Thyroid gland (tissue), 4 donors: ENCODE measurements around the gene KLHDC7B. TPM values are rescaled to one million over a fixed set of nuclear protein-coding genes. Genes with fewer than 3 reads are reported as not detected.

ENCODE experiments used
- DNase-seq, 2 donors: peaks; one replicate each; pipeline ENCODE4 v3.0.0-alpha.2; 2019
- H3K27ac ChIP-seq, 3 donors: fragments of 200-600 bp; sonication (generic); 1 replicate in 2 of 3; 2 replicates in 1 of 3; pipeline ENCODE4 v1.5.1; 2016 to 2019; ENCODE audit warnings: mild to moderate bottlenecking in 1 of 3, moderate library complexity in 1 of 3
- H3K27me3 ChIP-seq: fragments of 200-600 bp; sonication (generic); one replicate; pipeline ENCODE4 v1.5.1; 2019
- H3K36me3 ChIP-seq, 2 donors: fragments of 200-600 bp; sonication (generic); one replicate each; pipeline ENCODE4 v1.5.1; 2016 to 2019
- H3K4me1 ChIP-seq, 2 donors: fragments of 200-600 bp; sonication (generic); one replicate each; pipeline ENCODE4 v1.5.1; 2017 to 2019
- H3K4me3 ChIP-seq, 3 donors: fragments of 200-600 bp; sonication (generic); replicated peaks in 1 of 3; 1 replicate in 2 of 3; 2 replicates in 1 of 3; pipeline ENCODE4 v1.5.1; 2016; ENCODE audit warnings: mild to moderate bottlenecking in 1 of 3
- H3K9me3 ChIP-seq: fragments of 200-600 bp; sonication (generic); one replicate; pipeline ENCODE4 v1.5.1; 2017
- POLR2A ChIP-seq, 2 donors: fragments of 450-650 bp; IDR thresholded peaks; one replicate each; pipeline ENCODE4 v1.6.1; 2017; ENCODE audit warnings: antibody characterized with exemption in 2 of 2, mild to moderate bottlenecking in 2 of 2, moderate library complexity in 1 of 2
- WGBS, 2 donors: methylation state at CpG; one replicate each; pipeline ENCODE4 v1.1.5; 2017; 5-methylcytosine and 5-hydroxymethylcytosine counted together
- intact Hi-C: fragments of 100-400 bp; cut with DNase I; formaldehyde crosslinking; loops from one replicate; pipeline ENCODE4 v1.15.1; 2023
- total RNA-seq, 4 donors: library from RNA; depleted of rRNA; stranded (reverse); fragments of >200 nt; gene quantifications; one replicate each; pipeline ENCODE4 v1.2.3, GENCODE V29; 2016
- TF ChIP-seq, protein P1 (sequence below), 6 experiments: fragments of 200-600 bp in 3 of 6; fragments of 450-650 bp in 3 of 6; sonication (generic) in 3 of 6; IDR thresholded peaks; one replicate each; pipeline ENCODE4 v1.5.1; 2016 to 2019; ENCODE audit warnings: antibody characterized with exemption in 6 of 6, mild to moderate bottlenecking in 2 of 6, inconsistent platforms in 1 of 6, moderate library complexity in 1 of 6

KLHDC7B gene
- total RNA-seq, 4 donors from 2014 or later = 0.27 TPM; not detected in 3

GRCh38 chr22:50505776-50506610, 39.7 kb upstream of the KLHDC7B start:
- Histone ChIP-seq H3K4me1 (peaks cover 9 to 16% of the 10 kb centered on the region in 2 donors), H3K36me3 (peaks cover 23 to 27% of the 10 kb centered on the region in 2 donors), H3K27me3 (no peaks in the 10 kb centered on the region), H3K9me3 (no peaks in the 10 kb centered on the region), H3K4me3 (no peak overlapping the region), H3K27ac (no peak overlapping the region)
- intact Hi-C loops = loop anchor here (10.0 kb wide), 1 partner anchor 261 kb away; the partner anchor contains the start of gene TUBGCP6
- no peak for DNase-seq
- TF ChIP-seq POLR2A (IDR thresholded peaks at IDR 0.05) = no peak
- TF ChIP-seq, protein P1, sequence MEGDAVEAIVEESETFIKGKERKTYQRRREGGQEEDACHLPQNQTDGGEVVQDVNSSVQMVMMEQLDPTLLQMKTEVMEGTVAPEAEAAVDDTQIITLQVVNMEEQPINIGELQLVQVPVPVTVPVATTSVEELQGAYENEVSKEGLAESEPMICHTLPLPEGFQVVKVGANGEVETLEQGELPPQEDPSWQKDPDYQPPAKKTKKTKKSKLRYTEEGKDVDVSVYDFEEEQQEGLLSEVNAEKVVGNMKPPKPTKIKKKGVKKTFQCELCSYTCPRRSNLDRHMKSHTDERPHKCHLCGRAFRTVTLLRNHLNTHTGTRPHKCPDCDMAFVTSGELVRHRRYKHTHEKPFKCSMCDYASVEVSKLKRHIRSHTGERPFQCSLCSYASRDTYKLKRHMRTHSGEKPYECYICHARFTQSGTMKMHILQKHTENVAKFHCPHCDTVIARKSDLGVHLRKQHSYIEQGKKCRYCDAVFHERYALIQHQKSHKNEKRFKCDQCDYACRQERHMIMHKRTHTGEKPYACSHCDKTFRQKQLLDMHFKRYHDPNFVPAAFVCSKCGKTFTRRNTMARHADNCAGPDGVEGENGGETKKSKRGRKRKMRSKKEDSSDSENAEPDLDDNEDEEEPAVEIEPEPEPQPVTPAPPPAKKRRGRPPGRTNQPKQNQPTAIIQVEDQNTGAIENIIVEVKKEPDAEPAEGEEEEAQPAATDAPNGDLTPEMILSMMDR (IDR thresholded peaks at IDR 0.05) = no peak
- WGBS, 2 donors = 93 to 95% methylated on average over 21 to 26 of the region's 41 CpGs

- peaks cover 23 to 27% of the 10 kb centered on the region in 2 donors for H3K36me3 ChIP-seq
- H3K9me3 ChIP-seq = no peaks in the 10 kb centered on the region
- intact Hi-C loops = loop anchor here (10.0 kb wide), 1 partner anchor 262 kb away; the partner anchor contains the start of gene TUBGCP6
- H3K27ac ChIP-seq = peak overlapping the region; percentile 65 to 67 (median 66)
- TF ChIP-seq, protein P1 (IDR thresholded peaks at IDR 0.05) = no peak
- TF ChIP-seq POLR2A (IDR thresholded peaks at IDR 0.05) = no peak
- no peaks in the 10 kb centered on the region for H3K27me3 ChIP-seq
- H3K4me1 ChIP-seq = peaks cover 9 to 16% of the 10 kb centered on the region in 2 donors
- DNase-seq = peak in 1 of 2 donors; percentile 39
- peak overlapping the region; percentile 87 to 98 (median 91) for H3K4me3 ChIP-seq
- WGBS, 2 donors = 2 to 33% methylated on average over 7 to 13 of the region's 21 CpGs
These were observed 38.9 kb upstream of the KLHDC7B start for GRCh38 chr22:50506611-50507420.

GRCh38 chr22:50507421-50507990, 38.2 kb upstream of the KLHDC7B start, which contains the start of gene LMF2:
TSS of gene LMF2 (minus strand) at chr22:50507702. CDS start at chr22:50507675, 27 bp downstream.
- intact Hi-C loops = loop anchor here (10.0 kb wide), 1 partner anchor 263 kb away; the partner anchor contains the start of gene TUBGCP6
- peaks cover 9 to 16% of the 10 kb centered on the region in 2 donors for H3K4me1 ChIP-seq
- H3K36me3 ChIP-seq = peaks cover 22 to 25% of the 10 kb centered on the region in 2 donors
- 1% methylated on average over 11 of the region's 62 CpGs; no CpG with 5 or more reads in 1 of the 2 donors for WGBS, 2 donors
- no peaks in the 10 kb centered on the region for H3K27me3 ChIP-seq
- peak within 1 kb of the TSS; percentile 65 to 92 (median 89) for H3K27ac ChIP-seq
- H3K4me3 ChIP-seq = peak within 1 kb of the TSS; percentile 87 to 98 (median 91)
- H3K9me3 ChIP-seq = no peaks in the 10 kb centered on the region
- peak; percentile 87 to 89 for DNase-seq
- TF ChIP-seq POLR2A (IDR thresholded peaks at IDR 0.05) = peak in 1 of 2 donors; percentile 48
- TF ChIP-seq, protein P1 (IDR thresholded peaks at IDR 0.05) = no peak

DNA sequence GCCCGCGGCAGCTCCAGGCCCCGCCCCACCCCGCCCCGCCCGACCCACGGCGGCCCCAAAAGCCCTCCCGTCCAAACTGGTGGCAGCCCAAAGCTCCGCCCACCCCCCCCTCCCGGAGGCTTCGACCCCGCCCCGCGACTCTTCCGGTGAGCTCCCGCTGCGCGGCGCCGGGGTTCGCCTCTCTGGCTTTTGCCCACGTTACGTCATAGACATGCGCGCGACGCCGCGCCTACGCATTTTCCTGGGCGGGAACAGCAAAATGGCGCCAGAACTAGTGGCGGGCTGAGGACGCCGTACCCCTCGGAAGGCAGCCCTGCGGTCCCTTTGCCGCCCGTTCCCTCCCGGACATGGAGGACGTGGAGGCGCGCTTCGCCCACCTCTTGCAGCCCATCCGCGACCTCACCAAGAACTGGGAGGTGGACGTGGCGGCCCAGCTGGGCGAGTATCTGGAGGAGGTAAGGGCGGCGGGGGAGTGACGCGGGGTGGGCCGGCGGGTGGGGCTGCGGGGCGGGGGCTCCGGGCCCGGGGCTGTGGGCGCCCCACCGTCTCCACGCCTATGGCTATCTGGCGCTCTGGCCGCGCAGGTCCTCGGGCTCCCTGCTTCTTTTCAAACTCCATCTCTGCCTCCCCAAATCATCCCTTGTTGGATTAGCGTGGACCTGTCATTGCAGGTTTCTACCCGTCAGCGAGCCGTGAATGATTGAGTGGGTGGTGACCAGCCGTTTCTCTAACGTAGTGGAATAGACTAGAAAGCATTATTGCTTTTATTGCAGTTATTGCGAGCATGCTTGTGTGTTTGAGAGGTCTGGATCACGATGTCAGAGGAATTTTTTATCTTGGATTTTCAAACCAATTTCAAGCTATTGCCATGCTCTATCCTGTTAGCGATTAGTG, 37.5 kb upstream of the KLHDC7B start, which contains the start of gene NCAPH2:
Gene NCAPH2, plus strand, starts transcription at position 234 of the 894 bp plus-strand sequence. Its CDS starts 114 bp downstream, at position 348.
- Histone ChIP-seq H3K27me3 (no peaks in the 10 kb centered on the region), H3K27ac (peak within 1 kb of the TSS; percentile 65 to 92 (median 89)), H3K4me1 (peaks cover 9 to 16% of the 10 kb centered on the region in 2 donors), H3K4me3 (peak within 1 kb of the TSS; percentile 87 to 98 (median 91)), H3K36me3 (peaks cover 15 to 18% of the 10 kb centered on the region in 2 donors), H3K9me3 (no peaks in the 10 kb centered on the region)
- DNase-seq = peak; percentile 93 to 95
- intact Hi-C loops = loop anchor here (10.0 kb wide), 1 partner anchor 263 kb away; the partner anchor contains the start of gene TUBGCP6
- 1% methylated on average over 9 to 24 of the region's 76 CpGs for WGBS, 2 donors
- TF ChIP-seq, protein P1 (IDR thresholded peaks at IDR 0.05) = peak in 1 of 6 experiments; percentile 30
- peak in 1 of 2 donors; percentile 79 for TF ChIP-seq POLR2A (IDR thresholded peaks at IDR 0.05)
